Mesothelial cell of epicardium (in vitro differentiated cells): ENCODE data around the gene ARHGDIB. TPM values are rescaled to one million over a fixed set of nuclear protein-coding genes. Genes with fewer than 3 reads are reported as not detected.

Experiments
- DNase-seq, 2 experiments: peaks; one replicate each; pipeline ENCODE4 v3.0.0; 2021; ENCODE audit warnings: low spot score in 2 of 2; ENCODE audit not compliant: unreplicated experiment in 2 of 2
- H3K27ac Mint-ChIP-seq: 2 replicates; pipeline ENCODE4 v1.8.0; 2021; ENCODE audit warnings: mixed read lengths
- H3K27me3 Mint-ChIP-seq: 2 replicates; pipeline ENCODE4 v1.8.0; 2021; ENCODE audit warnings: low read depth, mixed read lengths
- H3K36me3 Mint-ChIP-seq: 2 replicates; pipeline ENCODE4 v1.8.0; 2021; ENCODE audit warnings: mixed read lengths
- H3K4me1 Mint-ChIP-seq: 2 replicates; pipeline ENCODE4 v1.8.0; 2021; ENCODE audit warnings: mixed read lengths
- H3K4me3 Mint-ChIP-seq: 2 replicates; pipeline ENCODE4 v1.8.0; 2021; ENCODE audit warnings: mild to moderate bottlenecking, moderate library complexity, mixed read lengths
- H3K9me3 Mint-ChIP-seq: 2 replicates; pipeline ENCODE4 v1.8.0; 2021; ENCODE audit warnings: mixed read lengths
- CTCF ChIP-seq: fragments of 200-600 bp; sonication (generic); IDR thresholded peaks from one replicate; pipeline ENCODE4 v1.5.0; 2021; ENCODE audit warnings: antibody characterized with exemption; ENCODE audit not compliant: unreplicated experiment
- total RNA-seq: library from RNA; stranded (reverse); gene quantifications from 3 replicates; pipeline ENCODE4 v1.2.1, GENCODE V29; 2021

The ARHGDIB gene
- total RNA-seq, 1 donor from 2014 or later = 28.5 TPM

GRCh38 chr12:14946162-14946561, 15.2 kb downstream of the ARHGDIB start:
- Mint-ChIP-seq H3K27ac (peak overlapping the region; percentile 75), H3K9me3 (peaks cover 4% of the 10 kb centered on the region), H3K27me3 (no peaks in the 10 kb centered on the region), H3K36me3 (peaks cover 16% of the 10 kb centered on the region), H3K4me1 (peaks cover 48% of the 10 kb centered on the region), H3K4me3 (no peak overlapping the region)
- DNase-seq = no peak
- no peak for TF ChIP-seq CTCF

- Mint-ChIP-seq H3K4me3 (no peak overlapping the region), H3K27me3 (no peaks in the 10 kb centered on the region), H3K36me3 (peaks cover 16% of the 10 kb centered on the region), H3K27ac (no peak overlapping the region), H3K4me1 (peaks cover 13% of the 10 kb centered on the region), H3K9me3 (peaks cover 14% of the 10 kb centered on the region)
- DNase-seq = no peak
- TF ChIP-seq CTCF = no peak
These were observed 19.0 kb downstream of the ARHGDIB start for GRCh38 chr12:14942196-14942931.

- Mint-ChIP-seq H3K27ac (no peak overlapping the region), H3K9me3 (peaks cover 14% of the 10 kb centered on the region), H3K4me3 (no peak overlapping the region), H3K36me3 (peaks cover 16% of the 10 kb centered on the region), H3K4me1 (peaks cover 12% of the 10 kb centered on the region), H3K27me3 (no peaks in the 10 kb centered on the region)
- no peak for DNase-seq
- no peak for TF ChIP-seq CTCF
These were observed 20.0 kb downstream of the ARHGDIB start for GRCh38 chr12:14941369-14941768.

GRCh38 chr12:14938301-14938700, 23.1 kb downstream of the ARHGDIB start, which contains the start of gene ERP27:
Gene ERP27 (minus strand): TSS chr12:14938537. CDS start chr12:14938508, 29 bp downstream.
- peaks cover 11% of the 10 kb centered on the region for H3K36me3 Mint-ChIP-seq
- H3K4me3 Mint-ChIP-seq = no peak within 1 kb of the TSS
- TF ChIP-seq CTCF = no peak
- no peak for DNase-seq
- H3K9me3 Mint-ChIP-seq = peaks cover 14% of the 10 kb centered on the region
- H3K27ac Mint-ChIP-seq = no peak within 1 kb of the TSS
- peaks cover 29% of the 10 kb centered on the region for H3K4me1 Mint-ChIP-seq
- no peaks in the 10 kb centered on the region for H3K27me3 Mint-ChIP-seq

GRCh38 chr12:14937689-14938088, 23.7 kb downstream of the ARHGDIB start:
- TF ChIP-seq CTCF = no peak
- Mint-ChIP-seq H3K27ac (no peak overlapping the region), H3K9me3 (peaks cover 18% of the 10 kb centered on the region), H3K4me3 (no peak overlapping the region), H3K36me3 (peaks cover 10% of the 10 kb centered on the region), H3K4me1 (peaks cover 32% of the 10 kb centered on the region), H3K27me3 (no peaks in the 10 kb centered on the region)
- no peak for DNase-seq
